Parathyroid adenoma (tissue), 2 donors: ENCODE measurements around the gene DHRS11.
A peak's percentile ranks its signal among the peaks of the same experiment; 100 is the strongest.

Experiments
- H2AFZ ChIP-seq: fragments of 300-600 bp; sonication (generic); one replicate; pipeline ENCODE4 v1.7.0; 2017; ENCODE audit warnings: antibody characterized with exemption, mild to moderate bottlenecking
- H3K27ac ChIP-seq: fragments of 300-600 bp; sonication (generic); one replicate; pipeline ENCODE4 v1.7.0; 2017
- H3K27me3 ChIP-seq: fragments of 300-600 bp; sonication (generic); one replicate; pipeline ENCODE4 v1.7.0; 2017; ENCODE audit warnings: low read length; ENCODE audit not compliant: control insufficient read depth, insufficient read depth
- H3K36me3 ChIP-seq: fragments of 300-600 bp; sonication (generic); one replicate; pipeline ENCODE4 v1.7.0; 2017; ENCODE audit warnings: low read length; ENCODE audit not compliant: control insufficient read depth, insufficient read depth
- H3K4me1 ChIP-seq: fragments of 300-600 bp; sonication (generic); one replicate; pipeline ENCODE4 v1.7.0; 2017; ENCODE audit warnings: control low read depth
- H3K4me2 ChIP-seq: fragments of 300-600 bp; sonication (generic); one replicate; pipeline ENCODE4 v1.7.0; 2017; ENCODE audit warnings: low read length
- H3K4me3 ChIP-seq: fragments of 300-600 bp; sonication (generic); one replicate; pipeline ENCODE4 v1.7.0; 2017; ENCODE audit warnings: low read depth, low read length
- H3K79me2 ChIP-seq: fragments of 300-600 bp; sonication (generic); one replicate; pipeline ENCODE4 v1.7.0; 2017; ENCODE audit warnings: control low read depth
- H3K9ac ChIP-seq: fragments of 300-600 bp; sonication (generic); one replicate; pipeline ENCODE4 v1.7.0; 2017; ENCODE audit warnings: mild to moderate bottlenecking
- H3K9me3 ChIP-seq: fragments of 300-600 bp; sonication (generic); one replicate; pipeline ENCODE4 v1.7.0; 2017; ENCODE audit warnings: low read length; ENCODE audit not compliant: control insufficient read depth
- TF ChIP-seq, protein P1 (sequence below): fragments of 300-600 bp; sonication (generic); IDR thresholded peaks from one replicate; pipeline ENCODE4 v1.7.0; 2017; ENCODE audit warnings: antibody characterized with exemption, mild to moderate bottlenecking
- donor health status: primary hyperparathyroidism.

DHRS11 gene

DNA sequence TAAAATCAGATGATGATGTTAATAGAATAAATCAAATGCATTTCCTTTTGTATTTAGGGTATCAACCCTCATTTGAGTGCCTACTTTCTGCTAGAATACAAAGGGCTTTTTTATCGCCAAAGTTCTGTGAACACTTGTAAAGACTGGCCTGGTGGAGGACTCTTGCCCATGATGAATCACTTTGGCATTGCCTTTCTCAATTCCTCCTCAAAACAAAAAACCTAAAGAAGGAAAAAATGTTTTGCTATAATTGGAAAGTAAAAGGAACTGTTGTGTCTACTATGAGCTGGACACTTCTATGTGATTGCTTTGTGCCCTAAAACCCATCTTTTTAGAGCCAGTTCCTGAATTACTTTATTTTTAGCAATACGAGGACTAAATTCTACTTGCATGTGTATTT, 13.0 kb upstream of the DHRS11 start:
- Histone ChIP-seq H3K27me3 (no peaks in the 10 kb centered on the region), H3K4me2 (no peak overlapping the region), H3K27ac (no peak overlapping the region), H3K4me3 (no peak overlapping the region), H3K4me1 (no peaks in the 10 kb centered on the region), H3K9ac (no peak overlapping the region), H3K9me3 (no peaks in the 10 kb centered on the region), H2AFZ (no peak overlapping the region), H3K79me2 (peaks cover 32% of the 10 kb centered on the region), H3K36me3 (no peaks in the 10 kb centered on the region)
- TF ChIP-seq, protein P1, sequence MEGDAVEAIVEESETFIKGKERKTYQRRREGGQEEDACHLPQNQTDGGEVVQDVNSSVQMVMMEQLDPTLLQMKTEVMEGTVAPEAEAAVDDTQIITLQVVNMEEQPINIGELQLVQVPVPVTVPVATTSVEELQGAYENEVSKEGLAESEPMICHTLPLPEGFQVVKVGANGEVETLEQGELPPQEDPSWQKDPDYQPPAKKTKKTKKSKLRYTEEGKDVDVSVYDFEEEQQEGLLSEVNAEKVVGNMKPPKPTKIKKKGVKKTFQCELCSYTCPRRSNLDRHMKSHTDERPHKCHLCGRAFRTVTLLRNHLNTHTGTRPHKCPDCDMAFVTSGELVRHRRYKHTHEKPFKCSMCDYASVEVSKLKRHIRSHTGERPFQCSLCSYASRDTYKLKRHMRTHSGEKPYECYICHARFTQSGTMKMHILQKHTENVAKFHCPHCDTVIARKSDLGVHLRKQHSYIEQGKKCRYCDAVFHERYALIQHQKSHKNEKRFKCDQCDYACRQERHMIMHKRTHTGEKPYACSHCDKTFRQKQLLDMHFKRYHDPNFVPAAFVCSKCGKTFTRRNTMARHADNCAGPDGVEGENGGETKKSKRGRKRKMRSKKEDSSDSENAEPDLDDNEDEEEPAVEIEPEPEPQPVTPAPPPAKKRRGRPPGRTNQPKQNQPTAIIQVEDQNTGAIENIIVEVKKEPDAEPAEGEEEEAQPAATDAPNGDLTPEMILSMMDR, result no peak

DNA sequence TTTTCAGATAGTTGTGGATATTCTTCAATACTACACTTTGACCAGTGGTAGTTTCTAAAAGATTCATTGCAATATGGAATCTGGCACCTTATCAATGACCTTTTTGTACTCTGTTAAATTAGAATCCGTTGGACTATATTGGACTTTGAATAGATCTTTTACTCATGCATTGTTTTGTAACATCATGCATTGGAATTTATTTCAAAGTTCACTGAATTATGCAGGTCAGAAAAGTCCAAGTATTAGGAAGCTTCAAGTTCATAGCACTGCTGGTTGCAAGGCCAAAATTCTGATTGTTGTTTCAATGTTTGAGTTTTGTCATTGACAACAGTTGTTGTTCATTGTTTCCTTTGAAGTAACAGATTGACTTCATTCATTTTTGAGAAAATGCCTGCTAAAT, 7.9 kb upstream of the DHRS11 start:
- Histone ChIP-seq H3K36me3 (no peaks in the 10 kb centered on the region), H3K27me3 (no peaks in the 10 kb centered on the region), H3K4me1 (no peaks in the 10 kb centered on the region), H3K9ac (no peak overlapping the region), H3K4me3 (no peak overlapping the region), H3K4me2 (no peak overlapping the region), H3K9me3 (no peaks in the 10 kb centered on the region), H3K79me2 (peaks cover 12% of the 10 kb centered on the region), H2AFZ (no peak overlapping the region), H3K27ac (no peak overlapping the region)
- TF ChIP-seq, protein P1, result no peak

DNA sequence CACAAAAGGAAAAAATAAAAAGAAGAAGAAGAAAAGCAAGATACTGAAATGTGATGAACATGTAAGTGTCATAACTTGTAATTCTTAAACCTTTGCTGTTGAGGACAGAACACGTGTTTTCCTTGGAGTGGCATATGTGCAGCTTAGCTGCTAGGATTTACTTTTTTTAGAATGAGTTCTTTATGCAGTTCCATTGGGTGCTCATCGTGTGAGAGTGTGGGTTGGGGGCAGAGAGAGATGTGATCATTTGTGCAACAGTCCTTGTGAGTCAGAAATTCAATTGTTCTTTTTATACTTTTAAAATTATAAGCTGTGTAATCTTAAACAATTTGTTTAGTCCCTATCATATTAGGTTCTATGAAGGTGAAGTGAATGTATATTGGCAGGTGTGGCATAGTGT, 5.5 kb upstream of the DHRS11 start:
- Histone ChIP-seq H3K36me3 (no peaks in the 10 kb centered on the region), H3K27me3 (no peaks in the 10 kb centered on the region), H2AFZ (no peak overlapping the region), H3K4me2 (no peak overlapping the region), H3K79me2 (no peaks in the 10 kb centered on the region), H3K9me3 (no peaks in the 10 kb centered on the region), H3K27ac (no peak overlapping the region), H3K9ac (no peak overlapping the region), H3K4me3 (no peak overlapping the region), H3K4me1 (peaks cover 2% of the 10 kb centered on the region)
- TF ChIP-seq, protein P1, result no peak

DNA sequence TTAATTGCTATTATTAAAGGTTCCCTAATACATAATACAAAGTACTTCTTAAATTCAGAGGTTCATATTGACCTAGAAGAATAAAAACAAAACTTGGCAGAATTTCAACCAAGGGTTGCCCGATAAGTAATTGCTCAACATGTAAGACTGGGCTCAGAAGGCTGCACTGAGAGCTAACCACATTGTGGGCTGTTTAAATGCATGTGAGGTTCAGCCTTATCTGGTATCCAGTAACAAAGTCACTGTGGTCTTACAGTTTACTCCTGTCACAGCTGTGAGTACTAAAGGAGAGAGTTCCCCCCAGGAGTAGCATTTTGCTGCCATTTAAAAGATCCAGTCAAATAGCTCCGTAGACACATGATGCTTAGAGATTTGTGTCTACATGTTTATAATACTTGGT, 1.6 kb upstream of the DHRS11 start:
- Histone ChIP-seq H3K4me1 (peaks cover 5% of the 10 kb centered on the region), H3K79me2 (no peaks in the 10 kb centered on the region), H2AFZ (no peak overlapping the region), H3K36me3 (no peaks in the 10 kb centered on the region), H3K27me3 (no peaks in the 10 kb centered on the region), H3K9ac (no peak overlapping the region), H3K27ac (no peak overlapping the region), H3K4me3 (no peak overlapping the region), H3K4me2 (no peak overlapping the region), H3K9me3 (no peaks in the 10 kb centered on the region)
- TF ChIP-seq, protein P1, result no peak

DNA sequence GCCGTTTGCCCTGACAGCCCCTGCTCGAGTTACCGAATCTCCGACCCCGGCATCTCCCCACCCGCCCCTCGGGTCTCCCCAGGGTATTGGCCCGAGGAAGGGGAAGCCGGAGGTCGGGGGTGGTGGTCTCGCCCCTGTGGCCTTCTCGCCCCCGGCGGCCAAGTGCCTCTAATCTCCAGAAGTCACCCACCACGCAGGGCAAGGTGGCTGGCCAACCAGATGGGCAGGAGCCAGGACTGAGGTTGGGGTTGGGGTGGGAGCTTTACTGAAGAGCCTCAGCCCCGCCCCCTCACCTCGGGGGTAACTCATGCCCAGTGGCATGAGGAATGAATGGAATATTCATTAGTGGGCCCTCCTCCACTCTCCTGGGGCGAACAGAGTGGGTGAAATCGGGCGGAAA, 637 bp downstream of the DHRS11 start:
- Histone ChIP-seq H3K79me2 (no peaks in the 10 kb centered on the region), H3K4me2 (peak overlapping the region; percentile 89), H3K4me1 (peaks cover 5% of the 10 kb centered on the region), H2AFZ (peak overlapping the region; percentile 89), H3K9ac (no peak overlapping the region), H3K4me3 (peak overlapping the region; percentile 68), H3K9me3 (no peaks in the 10 kb centered on the region), H3K27ac (no peak overlapping the region), H3K36me3 (no peaks in the 10 kb centered on the region), H3K27me3 (no peaks in the 10 kb centered on the region)
- TF ChIP-seq, protein P1, result no peak
